Measurements from ENCODE around the gene GLCCI1.

The GLCCI1 gene

GRCh38 chr7:7968544-7969305, at the start of gene GLCCI1:
TSS of gene GLCCI1 (plus strand) at chr7:7968796. CDS start at chr7:7969351, 555 bp downstream.
- peak; percentile 83 for DNase-seq (ENCODE audit: low read depth)
- H3K4me3 ChIP-seq (ENCODE audit: low read depth, low read length), result peak within 1 kb of the TSS; percentile 86

DNA sequence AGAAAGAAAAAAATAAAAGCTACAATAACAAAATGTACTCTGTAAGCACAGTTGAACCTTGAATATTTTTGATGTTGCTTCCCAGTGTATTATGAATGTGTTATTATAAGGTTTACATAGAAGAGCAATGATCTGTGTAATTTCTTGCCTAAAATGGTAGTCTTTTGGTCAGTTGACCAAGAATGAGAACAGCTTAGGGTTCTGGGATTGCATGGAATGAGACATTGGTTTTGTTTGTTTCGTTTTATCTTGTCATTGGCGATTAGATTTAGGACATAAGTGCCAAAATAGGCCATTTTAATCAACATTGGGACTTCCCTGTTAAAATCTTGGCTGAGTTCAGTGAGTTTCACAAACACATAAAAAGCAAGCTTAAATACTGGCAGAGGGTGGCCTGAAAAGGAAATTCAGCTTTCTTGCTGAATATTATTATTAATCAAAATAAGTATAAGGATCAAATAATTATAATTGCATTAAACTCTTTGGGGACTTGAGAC, 49.1 kb upstream of the GLCCI1 start:
- H3K4me3 ChIP-seq (ENCODE audit: low read depth, low read length), result no peak overlapping the region
- DNase-seq (ENCODE audit: low read depth), result no peak

DNA sequence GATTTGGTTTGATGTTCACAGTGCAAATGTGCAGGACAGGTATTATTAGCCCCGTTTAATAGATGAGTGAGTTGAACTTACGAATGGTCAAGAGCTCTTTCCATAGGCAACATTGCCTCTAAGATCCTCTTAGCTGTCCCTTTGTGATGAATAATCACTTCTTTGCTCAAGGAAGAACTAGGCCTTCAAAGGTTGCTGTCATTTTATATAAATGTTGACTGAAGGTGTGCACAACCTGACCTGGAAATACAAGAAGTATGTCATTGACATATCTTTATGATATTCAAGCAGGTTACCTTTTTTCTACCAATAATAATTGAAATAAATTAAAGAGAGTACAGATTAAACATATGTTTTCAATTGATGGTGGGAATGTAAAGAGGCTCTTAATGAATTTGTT, 48.5 kb upstream of the GLCCI1 start:
- no peak overlapping the region for H3K4me3 ChIP-seq (ENCODE audit: low read depth, low read length)

DNA sequence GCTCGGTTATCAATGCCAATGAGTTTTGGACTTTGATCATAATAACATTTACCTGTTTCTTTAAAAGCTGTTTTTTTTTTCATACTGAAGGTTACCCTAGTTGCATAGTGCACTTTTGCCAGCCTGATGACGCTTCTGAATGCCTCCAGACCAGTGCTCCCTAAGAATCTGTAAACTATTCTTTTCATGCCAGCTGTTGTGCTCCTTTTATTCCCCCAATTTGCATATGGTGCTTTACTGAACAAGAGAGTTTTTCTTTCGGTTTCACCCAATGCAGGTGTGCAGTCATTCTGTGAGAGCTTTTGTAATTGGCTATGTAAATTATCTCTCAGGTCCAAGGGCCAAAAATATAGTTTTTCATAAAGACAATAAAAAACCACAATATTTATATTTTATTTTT, 48.1 kb upstream of the GLCCI1 start:
- DNase-seq (ENCODE audit: low read depth), result no peak
- no peak overlapping the region for H3K4me3 ChIP-seq (ENCODE audit: low read depth, low read length)

More for the DNA sequence above, 48.5 kb upstream of the GLCCI1 start:
- DNase-seq (ENCODE audit: low read depth), result no peak

DNA sequence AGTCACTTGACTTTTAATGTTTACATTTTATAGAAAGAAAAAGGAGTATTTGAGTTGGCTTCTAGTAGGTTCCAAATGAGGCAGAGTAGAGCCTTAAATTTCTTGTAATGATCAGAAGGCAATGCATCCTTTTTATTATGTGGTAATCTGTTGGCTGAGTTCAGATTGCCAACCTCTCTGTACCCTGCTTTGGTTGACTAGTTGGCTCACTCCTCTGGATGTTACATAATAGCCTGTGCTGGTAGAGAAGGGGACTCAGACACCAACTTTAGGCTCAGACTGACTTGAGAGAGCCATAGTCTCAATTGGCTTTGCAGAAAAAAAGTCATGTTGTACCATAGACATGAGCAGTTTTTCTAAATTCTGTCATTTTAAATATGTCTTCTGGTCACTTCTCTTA, 46.8 kb upstream of the GLCCI1 start:
- no peak overlapping the region for H3K4me3 ChIP-seq (ENCODE audit: low read depth, low read length)
- DNase-seq (ENCODE audit: low read depth), result no peak

GRCh38 chr7:7922684-7923385, 45.8 kb upstream of the GLCCI1 start:
- DNase-seq (ENCODE audit: low read depth), result no peak
- no peak overlapping the region for H3K4me3 ChIP-seq (ENCODE audit: low read depth, low read length)

GRCh38 chr7:7923818-7924217, 44.8 kb upstream of the GLCCI1 start:
- DNase-seq (ENCODE audit: low read depth), result no peak
- no peak overlapping the region for H3K4me3 ChIP-seq (ENCODE audit: low read depth, low read length)

DNA sequence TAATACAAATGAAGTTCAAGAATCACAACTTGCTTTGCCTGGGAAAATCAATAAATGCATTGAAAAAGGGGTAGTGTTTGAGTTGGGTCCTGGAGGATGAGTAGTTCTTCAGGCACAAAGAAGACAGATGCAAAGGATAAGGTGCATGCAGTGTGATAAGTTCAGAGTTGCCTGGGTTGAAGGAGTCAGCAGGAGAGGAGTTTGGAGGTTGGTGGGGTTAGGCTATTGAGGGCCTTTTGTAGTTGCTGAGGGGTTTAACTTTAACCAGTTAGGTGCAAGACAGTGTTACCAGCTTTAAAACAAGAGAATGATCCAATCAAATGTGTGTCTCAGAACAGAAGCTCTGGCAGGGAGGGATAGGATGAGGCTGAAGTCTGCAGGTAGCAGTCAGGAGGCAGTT, 44.3 kb upstream of the GLCCI1 start:
- no peak for DNase-seq (ENCODE audit: low read depth)
- H3K4me3 ChIP-seq (ENCODE audit: low read depth, low read length), result no peak overlapping the region

- DNase-seq (ENCODE audit: low read depth), result no peak
- no peak overlapping the region for H3K4me3 ChIP-seq (ENCODE audit: low read depth, low read length)
These were observed 37.0 kb upstream of the GLCCI1 start for GRCh38 chr7:7931626-7932025.

GRCh38 chr7:7932553-7932952, 36.0 kb upstream of the GLCCI1 start:
- no peak overlapping the region for H3K4me3 ChIP-seq (ENCODE audit: low read depth, low read length)
- DNase-seq (ENCODE audit: low read depth), result no peak

DNA sequence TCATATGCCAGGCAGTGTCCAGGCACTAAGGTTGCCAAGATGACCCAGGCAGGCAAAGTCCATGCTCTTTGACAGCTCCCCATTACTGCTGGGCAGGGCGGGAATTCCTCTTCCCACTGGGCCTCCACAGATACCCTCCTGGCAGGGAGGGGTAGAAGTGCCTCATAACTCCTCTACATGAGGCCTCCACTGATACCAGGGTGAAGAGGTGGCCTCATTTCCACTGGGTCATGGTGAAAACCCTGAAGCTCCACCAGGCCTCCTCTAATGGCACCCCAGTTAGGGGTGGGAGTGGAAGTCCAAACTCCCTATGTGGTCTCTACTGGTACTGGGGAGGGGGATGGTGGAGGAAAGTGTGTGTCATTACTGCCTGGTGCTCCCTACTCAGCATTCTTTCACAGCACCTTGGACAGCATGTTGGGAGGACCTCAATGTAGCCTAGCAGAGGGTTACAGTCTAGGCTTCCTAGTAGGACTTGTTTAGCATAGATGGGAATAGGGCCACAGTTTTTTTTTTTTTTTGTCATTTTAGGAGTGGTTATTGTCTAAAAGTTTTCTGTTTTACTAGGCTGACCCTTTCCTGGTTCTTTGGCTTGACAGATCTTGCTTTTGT, 34.6 kb upstream of the GLCCI1 start:
- DNase-seq (ENCODE audit: low read depth), result no peak
- no peak overlapping the region for H3K4me3 ChIP-seq (ENCODE audit: low read depth, low read length)

DNA sequence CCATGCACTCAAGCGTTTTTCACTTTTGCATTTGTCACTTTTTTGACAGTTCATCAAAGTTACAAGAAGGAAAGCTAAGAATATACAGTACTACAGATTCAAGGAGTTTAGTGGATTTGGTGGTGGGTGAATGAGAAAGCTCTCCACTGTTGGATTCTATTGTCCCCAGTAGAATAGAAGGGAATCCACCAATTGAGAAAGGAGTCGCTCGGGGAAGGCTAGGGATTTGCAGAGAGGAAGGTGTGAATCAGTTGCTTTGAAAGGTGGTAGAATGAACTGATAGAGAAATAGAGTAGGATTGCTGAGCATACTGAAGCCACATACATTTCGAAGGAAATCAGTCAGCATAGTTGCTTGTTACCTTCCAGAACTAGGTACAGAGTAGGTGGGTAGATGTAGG, 33.7 kb upstream of the GLCCI1 start:
- H3K4me3 ChIP-seq (ENCODE audit: low read depth, low read length), result no peak overlapping the region
- DNase-seq (ENCODE audit: low read depth), result no peak

DNA sequence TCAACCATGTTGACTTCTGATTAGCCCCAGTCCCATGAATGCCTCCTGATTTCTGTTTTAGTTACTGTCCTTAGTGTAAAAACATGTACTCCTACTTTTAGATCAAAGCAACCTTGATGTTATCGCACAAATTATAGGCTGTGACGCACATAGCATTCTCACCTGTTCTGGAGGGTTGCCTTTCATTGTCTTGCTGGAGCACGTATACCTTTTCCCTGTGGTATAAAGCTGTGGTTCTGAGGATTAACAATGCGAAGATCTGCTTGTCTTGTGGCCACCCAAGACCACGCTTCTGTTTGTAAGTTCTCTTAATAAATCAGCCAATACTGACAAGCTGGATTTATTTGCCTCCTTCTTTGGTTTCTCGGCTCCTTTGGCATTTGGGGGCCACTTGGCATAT, 30.1 kb upstream of the GLCCI1 start:
- H3K4me3 ChIP-seq (ENCODE audit: low read depth, low read length), result no peak overlapping the region
- DNase-seq (ENCODE audit: low read depth), result no peak

DNA sequence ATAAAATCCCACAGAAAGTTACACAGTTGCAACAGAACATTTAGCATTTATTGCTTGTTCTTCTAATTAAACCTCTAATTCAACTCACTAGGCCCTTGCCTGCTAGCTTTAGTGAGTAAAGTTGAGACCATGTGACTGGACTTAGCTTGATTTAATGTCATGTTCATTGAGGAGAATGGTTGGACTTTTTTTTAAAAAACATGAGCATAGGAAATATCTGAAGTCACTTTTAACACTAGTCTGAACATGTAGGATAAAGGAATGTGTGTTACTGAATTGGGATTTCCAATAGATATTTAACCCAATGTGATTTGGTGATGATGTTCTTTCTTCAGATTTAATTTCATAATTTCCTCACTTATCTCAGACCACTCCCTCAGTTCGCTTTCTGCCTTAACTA, 24.6 kb upstream of the GLCCI1 start:
- DNase-seq (ENCODE audit: low read depth), result no peak

DNA sequence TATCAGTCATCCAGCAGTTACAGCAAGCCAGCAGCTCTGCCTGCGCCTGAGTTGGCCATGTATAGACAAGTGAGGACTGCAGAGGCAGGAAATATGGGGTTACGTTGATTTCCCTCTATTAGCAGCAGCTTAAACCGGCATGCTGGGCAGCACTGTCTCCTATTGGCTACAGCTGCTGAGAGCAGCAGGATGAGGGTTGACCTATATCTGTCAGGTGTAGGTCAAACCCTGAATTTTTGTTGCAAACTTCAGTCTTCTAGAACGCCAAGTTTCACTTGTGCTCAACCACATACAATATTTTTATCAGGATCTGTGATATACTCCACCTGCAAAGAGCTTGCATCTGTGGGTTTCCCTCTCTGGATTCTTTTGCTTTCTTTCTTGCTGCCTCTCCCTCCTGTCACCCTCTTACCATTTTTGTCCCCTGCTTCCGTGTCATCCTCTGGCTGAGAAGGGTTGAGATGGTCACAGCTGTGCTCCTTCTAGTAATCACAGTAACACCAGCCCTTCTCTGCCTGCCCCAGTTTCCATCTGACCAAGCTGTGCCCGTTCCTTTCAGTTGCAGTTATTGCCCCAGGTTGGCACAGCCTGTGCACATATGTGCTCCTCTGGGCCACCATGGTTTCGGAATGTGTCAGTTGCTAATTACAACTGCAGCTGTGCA, 23.8 kb upstream of the GLCCI1 start:
- H3K4me3 ChIP-seq (ENCODE audit: low read depth, low read length), result no peak overlapping the region
- DNase-seq (ENCODE audit: low read depth), result no peak

More for the DNA sequence above, 24.6 kb upstream of the GLCCI1 start:
- H3K4me3 ChIP-seq (ENCODE audit: low read depth, low read length), result no peak overlapping the region

- DNase-seq (ENCODE audit: low read depth), result no peak
- H3K4me3 ChIP-seq (ENCODE audit: low read depth, low read length), result no peak overlapping the region
These were observed 22.1 kb upstream of the GLCCI1 start for GRCh38 chr7:7946486-7946885.

GRCh38 chr7:7948232-7948631, 20.4 kb upstream of the GLCCI1 start:
- DNase-seq (ENCODE audit: low read depth), result no peak
- H3K4me3 ChIP-seq (ENCODE audit: low read depth, low read length), result no peak overlapping the region

DNA sequence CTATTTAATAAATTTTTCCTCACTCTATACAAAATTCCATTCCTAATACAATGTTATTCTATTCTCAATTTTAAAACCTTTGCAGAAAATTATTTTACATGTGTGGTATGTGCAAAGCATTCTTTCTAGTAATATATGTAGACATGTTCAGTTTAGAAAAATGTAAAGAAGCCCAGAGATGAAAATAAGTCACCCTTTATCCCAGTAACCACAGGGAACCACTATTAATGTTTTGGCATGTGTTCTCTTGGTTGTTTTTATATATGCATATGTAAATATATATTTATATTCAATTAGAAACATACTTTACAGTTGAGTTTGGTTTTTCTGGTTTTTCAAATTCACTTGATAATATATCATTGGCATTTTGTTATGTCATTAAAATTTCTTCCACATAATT, 14.8 kb upstream of the GLCCI1 start:
- DNase-seq (ENCODE audit: low read depth), result no peak
- H3K4me3 ChIP-seq (ENCODE audit: low read depth, low read length), result no peak overlapping the region

DNA sequence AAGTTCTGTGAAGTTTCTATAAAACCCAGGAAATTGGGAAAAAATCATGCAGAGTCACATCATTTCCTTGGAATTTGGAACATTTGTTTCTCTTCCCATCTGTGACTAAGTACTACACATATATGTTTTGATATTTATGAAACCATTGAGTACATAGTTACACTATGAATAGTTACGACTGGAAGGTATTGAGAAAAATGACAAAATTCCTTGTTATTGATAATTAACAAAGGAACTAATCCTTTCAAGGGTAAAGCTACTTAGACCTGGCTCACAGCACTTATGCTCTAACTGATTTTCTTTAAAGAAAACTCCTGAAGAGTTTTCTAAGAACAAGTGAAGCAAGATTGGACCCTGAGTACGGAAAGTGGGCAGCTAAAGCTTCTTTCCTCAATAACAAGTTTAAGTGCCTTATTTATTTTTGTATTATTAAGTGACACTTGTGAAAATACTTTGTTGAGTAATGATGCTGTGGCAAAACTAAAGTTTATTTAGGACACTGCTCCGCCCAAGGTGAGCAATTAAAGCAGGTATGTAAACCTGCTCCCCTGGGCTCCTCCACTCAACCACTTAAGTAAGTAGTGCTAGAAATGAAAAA, 12.0 kb upstream of the GLCCI1 start:
- H3K4me3 ChIP-seq (ENCODE audit: low read depth, low read length), result no peak overlapping the region
- no peak for DNase-seq (ENCODE audit: low read depth)

DNA sequence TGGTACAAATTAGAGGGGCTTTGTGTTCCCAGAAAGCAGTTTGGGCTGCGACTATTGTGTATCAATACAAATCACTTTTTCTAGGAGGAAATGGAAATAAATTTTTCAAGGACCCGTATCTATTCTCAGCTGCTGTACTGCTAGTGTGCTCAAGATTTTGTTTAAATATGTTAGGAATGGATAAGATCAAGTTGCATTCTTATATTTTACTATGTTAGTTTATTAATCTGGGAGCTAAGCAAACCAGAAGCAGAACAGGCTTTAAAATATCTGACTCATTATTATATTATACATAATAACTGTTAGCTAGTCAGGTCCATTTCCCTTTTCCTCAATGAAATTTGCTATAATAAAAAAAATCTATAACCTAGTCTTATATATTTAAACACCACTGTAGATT, 11.1 kb upstream of the GLCCI1 start:
- no peak overlapping the region for H3K4me3 ChIP-seq (ENCODE audit: low read depth, low read length)
- DNase-seq (ENCODE audit: low read depth), result no peak
